ENCODE measurements around the gene FBXL16. TPM values are rescaled to one million over a fixed set of nuclear protein-coding genes. Genes with fewer than 3 reads are reported as not detected.

The FBXL16 gene
- total and polyA plus RNA-seq, 9 of the 15 experiments (the other 6 are each of a cell fraction or from before 2014, with no cell fraction given): 0.21 to 8.2 (median 1.7) TPM

DNA sequence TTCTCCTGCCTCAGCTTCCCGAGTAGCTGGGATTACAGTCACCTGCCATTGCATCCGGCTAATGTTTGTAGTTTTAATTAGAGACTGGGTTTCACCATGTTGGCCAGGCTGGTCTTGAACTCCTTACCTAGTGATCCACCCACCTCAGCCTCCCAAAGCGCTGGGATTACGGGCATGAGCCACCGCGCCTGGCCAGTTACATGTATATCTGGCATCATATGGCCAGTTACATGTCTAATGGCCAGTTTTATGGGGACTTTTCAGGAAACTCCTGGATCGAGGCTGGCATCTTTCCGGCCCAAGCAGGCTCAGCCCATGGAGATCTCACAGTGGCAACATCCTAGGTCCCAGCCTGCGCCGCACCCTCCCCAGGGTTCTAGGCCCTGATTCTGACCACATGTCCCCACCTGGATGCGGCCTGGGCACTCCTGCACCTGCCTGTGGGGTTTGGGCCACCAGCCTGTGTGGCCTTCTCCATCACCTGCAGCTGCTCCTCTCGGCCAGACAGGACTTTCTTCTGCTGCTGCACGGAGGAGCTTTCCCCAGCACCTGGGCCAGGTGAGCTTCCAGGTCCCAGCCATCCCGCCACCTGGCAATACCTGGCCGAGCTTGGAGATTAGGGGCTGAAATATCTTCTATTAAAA, 36.5 kb upstream of the FBXL16 start:
- 89% methylated on average over 15 of the region's 15 CpGs for WGBS (ENCODE audit: insufficient coverage, low coverage, missing lambda C conversion rate)
- no peak overlapping the region for H3K27ac ChIP-seq (ENCODE audit: extremely low read depth, low read depth, low read length)
- no peak for ATAC-seq

More for the DNA sequence above, 36.5 kb upstream of the FBXL16 start:
- no peak overlapping the region for H3K4me3 ChIP-seq
- peaks cover 15% of the 10 kb centered on the region for H3K79me2 ChIP-seq (ENCODE audit: control insufficient read depth, insufficient read depth, low read length)
- ChIA-PET POLR2A (interaction anchor here (0.6 to 1.0 kb wide), 2 partner anchors 24 to 670 kb away, joined by 3 to 5 read pairs; no protein-coding TSS in a partner anchor), CTCF (ENCODE audit: low intra/inter-chr PET ratio) (interaction anchor here (0.6 kb wide), 2 partner anchors 29 to 30 kb away, joined by 3 to 4 read pairs; no protein-coding TSS in a partner anchor)
- H3K9ac ChIP-seq (ENCODE audit: insufficient read depth in 1 of 2, low read depth in 2 of 2, low read length in 2 of 2): peak overlapping the region in 1 of 2 experiments; percentile 68; a peak in 1 of 4 replicates
- peaks cover 18 to 74% of the 10 kb centered on the region in 2 experiments for H3K4me1 ChIP-seq (replicated peaks in 1 of 2; ENCODE audit: control insufficient read depth in 2 of 2, insufficient read depth in 2 of 2, low read length in 2 of 2)
- no peaks in the 10 kb centered on the region for H3K27me3 ChIP-seq (ENCODE audit: control insufficient read depth in 2 of 2, insufficient read depth in 2 of 2, low read length in 2 of 2)
- no peak for DNase-seq (ENCODE audit: extremely low read depth in 1 of 4, low spot score in 3 of 4)
- H2AFZ ChIP-seq (ENCODE audit: low read depth, low read length): no peak overlapping the region
- no peak overlapping the region for H3K4me2 ChIP-seq (ENCODE audit: insufficient read depth, low read length)
- intact Hi-C loops (cut with micrococcal nuclease): no loop called here
- no TSS peak for BruUV-seq (replicated peaks)
- H3K9me1 ChIP-seq (ENCODE audit: control insufficient read depth, insufficient read depth, low read length): peaks cover 6% of the 10 kb centered on the region
- TF ChIP-seq CBX2 (IDR thresholded peaks at IDR 0.05; ENCODE audit: insufficient read depth, low read length, poor library complexity, severe bottlenecking): no peak
- TF ChIP-seq, protein P1, sequence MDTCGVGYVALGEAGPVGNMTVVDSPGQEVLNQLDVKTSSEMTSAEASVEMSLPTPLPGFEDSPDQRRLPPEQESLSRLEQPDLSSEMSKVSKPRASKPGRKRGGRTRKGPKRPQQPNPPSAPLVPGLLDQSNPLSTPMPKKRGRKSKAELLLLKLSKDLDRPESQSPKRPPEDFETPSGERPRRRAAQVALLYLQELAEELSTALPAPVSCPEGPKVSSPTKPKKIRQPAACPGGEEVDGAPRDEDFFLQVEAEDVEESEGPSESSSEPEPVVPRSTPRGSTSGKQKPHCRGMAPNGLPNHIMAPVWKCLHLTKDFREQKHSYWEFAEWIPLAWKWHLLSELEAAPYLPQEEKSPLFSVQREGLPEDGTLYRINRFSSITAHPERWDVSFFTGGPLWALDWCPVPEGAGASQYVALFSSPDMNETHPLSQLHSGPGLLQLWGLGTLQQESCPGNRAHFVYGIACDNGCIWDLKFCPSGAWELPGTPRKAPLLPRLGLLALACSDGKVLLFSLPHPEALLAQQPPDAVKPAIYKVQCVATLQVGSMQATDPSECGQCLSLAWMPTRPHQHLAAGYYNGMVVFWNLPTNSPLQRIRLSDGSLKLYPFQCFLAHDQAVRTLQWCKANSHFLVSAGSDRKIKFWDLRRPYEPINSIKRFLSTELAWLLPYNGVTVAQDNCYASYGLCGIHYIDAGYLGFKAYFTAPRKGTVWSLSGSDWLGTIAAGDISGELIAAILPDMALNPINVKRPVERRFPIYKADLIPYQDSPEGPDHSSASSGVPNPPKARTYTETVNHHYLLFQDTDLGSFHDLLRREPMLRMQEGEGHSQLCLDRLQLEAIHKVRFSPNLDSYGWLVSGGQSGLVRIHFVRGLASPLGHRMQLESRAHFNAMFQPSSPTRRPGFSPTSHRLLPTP (IDR thresholded peaks at IDR 0.05; ENCODE audit: borderline replicate concordance, extremely low read depth, insufficient read length): no peak
- no peak for TF ChIP-seq SRSF1 (IDR thresholded peaks at IDR 0.05; ENCODE audit: low read depth, low read length)
- TF ChIP-seq SMC3 (conservative IDR thresholded peaks at IDR 0.05; ENCODE audit: insufficient read depth, low read depth, low read length): no peak
- TF ChIP-seq PRPF4 (IDR thresholded peaks at IDR 0.05; ENCODE audit: insufficient read depth, low read depth, low read length, poor library complexity, severe bottlenecking): no peak
- no peak for TF ChIP-seq NUFIP1 (IDR thresholded peaks at IDR 0.05; ENCODE audit: partially characterized antibody)
- no peak for TF ChIP-seq ILK (tag; IDR thresholded peaks at IDR 0.05; ENCODE audit: borderline replicate concordance, low read depth)
- no peak for TF ChIP-seq MYNN (IDR thresholded peaks at IDR 0.05)
- TF ChIP-seq MYNN (CRISPR knock-in tag; IDR thresholded peaks at IDR 0.05): no peak
- TF ChIP-seq JUND (IDR thresholded peaks at IDR 0.05; ENCODE audit: borderline replicate concordance, low read depth, low read length): no peak
- no peak for TF ChIP-seq JUND (tag; IDR thresholded peaks at IDR 0.05; ENCODE audit: borderline replicate concordance, low read depth, low read length)
- TF ChIP-seq, protein P2, sequence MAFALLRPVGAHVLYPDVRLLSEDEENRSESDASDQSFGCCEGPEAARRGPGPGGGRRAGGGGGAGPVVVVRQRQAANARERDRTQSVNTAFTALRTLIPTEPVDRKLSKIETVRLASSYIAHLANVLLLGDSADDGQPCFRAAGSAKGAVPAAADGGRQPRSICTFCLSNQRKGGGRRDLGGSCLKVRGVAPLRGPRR (CRISPR knock-in tag; IDR thresholded peaks at IDR 0.05): no peak
- TF ChIP-seq PRMT5 (CRISPR knock-in tag; IDR thresholded peaks at IDR 0.05): no peak
- no peak for TF ChIP-seq OTX1 (CRISPR knock-in tag; IDR thresholded peaks at IDR 0.05)
- H3K36me3 ChIP-seq (ENCODE audit: control insufficient read depth, insufficient read depth, low read length): peaks cover 21% of the 10 kb centered on the region; the same call in 2 of the 3 replicates
- H3K9me3 ChIP-seq (replicated peaks; ENCODE audit: control insufficient read depth, insufficient read depth, low read depth, low read length): no peaks in the 10 kb centered on the region
- in situ Hi-C loops (cut with MboI): loop anchor here (5.0 kb wide), 1 partner anchor 45 kb away; the partner anchor contains the start of genes CHTF18 and RPUSD1
- no peak for FAIRE-seq
- no peaks in the 10 kb centered on the region for H4K20me1 ChIP-seq (replicated peaks; ENCODE audit: control insufficient read depth, insufficient read depth, low read length)

All from K562 (cell line).